Keratinocyte (primary cell): Measurements from ENCODE around the gene LGALS4. TPM values are rescaled to one million over a fixed set of nuclear protein-coding genes. Genes with fewer than 3 reads are reported as not detected.

ENCODE experiments used
- DNase-seq: peaks from one replicate; pipeline ENCODE4 v3.0.0-alpha.2; 2011; ENCODE audit warnings: low read depth, missing footprints, low spot score
- FAIRE-seq: peaks from 2 replicates; lab custom pipeline; 2011; peaks lifted over from hg19 to GRCh38; lab: Jason Lieb, UNC
- H2AFZ ChIP-seq: 2 replicates; pipeline ENCODE4 v1.6.0; 2012; ENCODE audit warnings: low read length, control low read depth, inconsistent platforms; ENCODE audit not compliant: control insufficient read depth
- H3K27ac ChIP-seq: 2 replicates; pipeline ENCODE4 v1.5.1; 2011; ENCODE audit warnings: low read length; ENCODE audit not compliant: control insufficient read depth, insufficient read depth
- H3K27me3 ChIP-seq: 3 replicates; pipeline ENCODE4 v1.6.0; 2011; ENCODE audit warnings: low read length; ENCODE audit not compliant: control insufficient read depth, insufficient read depth; ENCODE audit errors: extremely low read depth
- H3K36me3 ChIP-seq, 2 experiments: 2 replicates in 1 of 2; 3 replicates in 1 of 2; pipeline ENCODE4 v1.5.1; 2011; ENCODE audit warnings: low read length in 2 of 2, mild to moderate bottlenecking in 1 of 2; ENCODE audit not compliant: control insufficient read depth in 2 of 2, insufficient read depth in 2 of 2; ENCODE audit errors: extremely low read depth in 1 of 2
- H3K4me1 ChIP-seq: 3 replicates; pipeline ENCODE4 v1.5.1; 2011; ENCODE audit warnings: low read length; ENCODE audit not compliant: control insufficient read depth, insufficient read depth; ENCODE audit errors: extremely low read depth
- H3K4me2 ChIP-seq: 3 replicates; pipeline ENCODE4 v1.6.0; 2011; ENCODE audit warnings: low read depth, low read length; ENCODE audit not compliant: control insufficient read depth, insufficient read depth; ENCODE audit errors: extremely low read depth
- H3K4me3 ChIP-seq, 3 experiments: fragments of 200-600 bp in 1 of 3; sonication (generic) in 1 of 3; 2 replicates in 2 of 3; 3 replicates in 1 of 3; pipeline ENCODE4 v1.5.1; 2011 to 2016; ENCODE audit warnings: low read length in 3 of 3, mild to moderate bottlenecking in 3 of 3, control low read depth in 2 of 3, inconsistent platforms in 1 of 3, low read depth in 1 of 3, mixed read lengths in 1 of 3, mixed run types in 1 of 3, moderate library complexity in 1 of 3; ENCODE audit not compliant: control insufficient read depth in 2 of 3, insufficient read depth in 2 of 3; ENCODE audit errors: extremely low read depth in 1 of 3
- H3K79me2 ChIP-seq: 2 replicates; pipeline ENCODE4 v1.6.0; 2012; ENCODE audit warnings: low read length; ENCODE audit not compliant: control insufficient read depth, insufficient read depth
- H3K9ac ChIP-seq: 3 replicates; pipeline ENCODE4 v1.6.0; 2011; ENCODE audit warnings: low read length; ENCODE audit not compliant: control insufficient read depth, insufficient read depth; ENCODE audit errors: extremely low read depth
- H3K9me1 ChIP-seq: 3 replicates; pipeline ENCODE4 v1.6.0; 2011; ENCODE audit warnings: low read length; ENCODE audit not compliant: control insufficient read depth, insufficient read depth; ENCODE audit errors: extremely low read depth
- H3K9me3 ChIP-seq: 2 replicates; pipeline ENCODE4 v1.5.1; 2012; ENCODE audit warnings: low read depth, low read length; ENCODE audit not compliant: control insufficient read depth
- H4K20me1 ChIP-seq: 3 replicates; pipeline ENCODE4 v1.6.0; 2011; ENCODE audit warnings: low read length; ENCODE audit not compliant: control insufficient read depth, insufficient read depth; ENCODE audit errors: extremely low read depth
- EZH2 ChIP-seq: IDR thresholded peaks from one replicate; pipeline ENCODE4 v1.6.1; 2012; ENCODE audit warnings: inconsistent platforms, mild to moderate bottlenecking, low read length, moderate library complexity
- dilution Hi-C: fragments of 300-500 bp; cut with MboI; formaldehyde crosslinking; loops from one replicate; pipeline ENCODE4 v1.7.0; 2020; ENCODE audit warnings: low sequenced_read_pairs; ENCODE audit not compliant: extremely low pct_ligation_motif_present
- polyA plus RNA-seq, 5 experiments: library from polyadenylated mRNA; depleted of rRNA in 3 of 5; stranded (reverse) in 3 of 5; stranded (forward) in 1 of 5; unstranded in 1 of 5; fragments of >200 nt; gene quantifications; 1 replicate in 1 of 5; 2 replicates in 3 of 5; 3 replicates in 1 of 5; pipeline versions ENCODE4 v1.2.1 to v1.2.3, GENCODE V29; 2011 to 2012; ENCODE audit warnings: missing spikeins in 2 of 5, low read depth in 1 of 5, low replicate concordance in 1 of 5
- TF ChIP-seq, protein P1 (sequence below), 3 experiments: IDR thresholded peaks in 1 of 3; conservative IDR thresholded peaks in 1 of 3; optimal IDR thresholded peaks in 1 of 3; 2 replicates in 2 of 3; 3 replicates in 1 of 3; pipeline versions ENCODE3 to v1.5.1; 2011; ENCODE audit warnings: low read length in 3 of 3, mild to moderate bottlenecking in 3 of 3, moderate library complexity in 2 of 3, control low read depth in 1 of 3, inconsistent platforms in 1 of 3; ENCODE audit not compliant: insufficient read depth in 2 of 3; ENCODE audit errors: extremely low read depth in 1 of 3

The LGALS4 gene
- polyA plus RNA-seq, 1 donor (not counting 4 experiments of a cell fraction or from before 2014, with no cell fraction given) = 0.13 TPM

- no peak for DNase-seq
- H3K4me3 ChIP-seq = no peak overlapping the region
- H3K4me2 ChIP-seq = no peak overlapping the region
- H3K9me1 ChIP-seq = peaks cover 5% of the 10 kb centered on the region
- no peak overlapping the region for H3K9ac ChIP-seq
- no peak overlapping the region for H2AFZ ChIP-seq
- H4K20me1 ChIP-seq = peaks cover 27% of the 10 kb centered on the region
- TF ChIP-seq EZH2 = no peak
- TF ChIP-seq, protein P1, sequence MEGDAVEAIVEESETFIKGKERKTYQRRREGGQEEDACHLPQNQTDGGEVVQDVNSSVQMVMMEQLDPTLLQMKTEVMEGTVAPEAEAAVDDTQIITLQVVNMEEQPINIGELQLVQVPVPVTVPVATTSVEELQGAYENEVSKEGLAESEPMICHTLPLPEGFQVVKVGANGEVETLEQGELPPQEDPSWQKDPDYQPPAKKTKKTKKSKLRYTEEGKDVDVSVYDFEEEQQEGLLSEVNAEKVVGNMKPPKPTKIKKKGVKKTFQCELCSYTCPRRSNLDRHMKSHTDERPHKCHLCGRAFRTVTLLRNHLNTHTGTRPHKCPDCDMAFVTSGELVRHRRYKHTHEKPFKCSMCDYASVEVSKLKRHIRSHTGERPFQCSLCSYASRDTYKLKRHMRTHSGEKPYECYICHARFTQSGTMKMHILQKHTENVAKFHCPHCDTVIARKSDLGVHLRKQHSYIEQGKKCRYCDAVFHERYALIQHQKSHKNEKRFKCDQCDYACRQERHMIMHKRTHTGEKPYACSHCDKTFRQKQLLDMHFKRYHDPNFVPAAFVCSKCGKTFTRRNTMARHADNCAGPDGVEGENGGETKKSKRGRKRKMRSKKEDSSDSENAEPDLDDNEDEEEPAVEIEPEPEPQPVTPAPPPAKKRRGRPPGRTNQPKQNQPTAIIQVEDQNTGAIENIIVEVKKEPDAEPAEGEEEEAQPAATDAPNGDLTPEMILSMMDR (optimal IDR thresholded peaks at IDR 0.05 in 1 of 3, IDR thresholded peaks at IDR 0.05 in 1 of 3, conservative IDR thresholded peaks at IDR 0.05 in 1 of 3; ENCODE audit: extremely low read depth in 1 of 3, insufficient read depth in 2 of 3, low read length in 3 of 3) = no peak
- peaks cover 36% of the 10 kb centered on the region for H3K4me1 ChIP-seq
- H3K27me3 ChIP-seq = no peaks in the 10 kb centered on the region
- no peaks in the 10 kb centered on the region for H3K9me3 ChIP-seq
- no peak for FAIRE-seq
- H3K27ac ChIP-seq = no peak overlapping the region
- H3K36me3 ChIP-seq = peaks cover 56 to 79% of the 10 kb centered on the region in 2 experiments
- H3K79me2 ChIP-seq = peaks cover 83% of the 10 kb centered on the region
- dilution Hi-C loops = no loop called here
Measured at GRCh38 chr19:38844093-38844686, 31.4 kb upstream of the LGALS4 start.

- FAIRE-seq = no peak
- H3K9ac ChIP-seq = no peak overlapping the region
Measured at GRCh38 chr19:38843175-38843758, 30.5 kb upstream of the LGALS4 start.

More at GRCh38 chr19:38843175-38843758, 30.5 kb upstream of the LGALS4 start:
- H3K4me2 ChIP-seq = no peak overlapping the region
- H4K20me1 ChIP-seq = peaks cover 24% of the 10 kb centered on the region
- no peak for TF ChIP-seq EZH2
- TF ChIP-seq, protein P1 (optimal IDR thresholded peaks at IDR 0.05 in 1 of 3, IDR thresholded peaks at IDR 0.05 in 1 of 3, conservative IDR thresholded peaks at IDR 0.05 in 1 of 3; ENCODE audit: extremely low read depth in 1 of 3, insufficient read depth in 2 of 3, low read length in 3 of 3) = no peak
- H3K27ac ChIP-seq = no peak overlapping the region
- no peak for DNase-seq
- no peaks in the 10 kb centered on the region for H3K27me3 ChIP-seq
- H3K79me2 ChIP-seq = peaks cover 74% of the 10 kb centered on the region
- no peak overlapping the region for H3K4me3 ChIP-seq
- peaks cover 61 to 78% of the 10 kb centered on the region in 2 experiments for H3K36me3 ChIP-seq
- dilution Hi-C loops = no loop called here
- peaks cover 37% of the 10 kb centered on the region for H3K4me1 ChIP-seq
- peaks cover 5% of the 10 kb centered on the region for H3K9me1 ChIP-seq
- H2AFZ ChIP-seq = no peak overlapping the region
- H3K9me3 ChIP-seq = no peaks in the 10 kb centered on the region
